Bronchial epithelial cell (primary cell): ENCODE data around the gene NPPA. TPM values are rescaled to one million over a fixed set of nuclear protein-coding genes. Genes with fewer than 3 reads are reported as not detected.

ENCODE experiments used
- DNase-seq: peaks from one replicate; pipeline ENCODE4 v3.0.0-alpha.2; 2010; ENCODE audit warnings: low read depth
- FAIRE-seq: peaks from 2 replicates; lab custom pipeline; 2011; peaks lifted over from hg19 to GRCh38; lab: Jason Lieb, UNC
- H3K27me3 ChIP-seq: 2 replicates; pipeline ENCODE4 v1.5.1; 2011; ENCODE audit warnings: low read length; ENCODE audit not compliant: control insufficient read depth, insufficient read depth
- H3K36me3 ChIP-seq: 2 replicates; pipeline ENCODE4 v1.5.1; 2011; ENCODE audit warnings: low read length; ENCODE audit not compliant: control insufficient read depth, insufficient read depth
- H3K4me3 ChIP-seq: 2 replicates; pipeline ENCODE4 v1.5.1; 2011; ENCODE audit warnings: mild to moderate bottlenecking, low read depth, low read length, control low read depth
- CTCF ChIP-seq: IDR thresholded peaks from 2 replicates; pipeline ENCODE4 v1.5.1; 2011; ENCODE audit warnings: mild to moderate bottlenecking, moderate library complexity, low read length, control low read depth, inconsistent platforms; ENCODE audit not compliant: insufficient read depth, severe bottlenecking
- total RNA-seq: library from RNA; depleted of rRNA; stranded (reverse); fragments of >200 nt; gene quantifications from 2 replicates; pipeline ENCODE4 v1.2.1, GENCODE V29; 2014

NPPA gene
- total RNA-seq, 1 donor from 2014 or later: not detected

GRCh38 chr1:11880911-11881748 is 33.5 kb upstream of the NPPA start:
- TF ChIP-seq CTCF: no peak
- Histone ChIP-seq H3K4me3 (no peak overlapping the region), H3K36me3 (no peaks in the 10 kb centered on the region), H3K27me3 (no peaks in the 10 kb centered on the region)
- no peak for DNase-seq
- FAIRE-seq: no peak

- Histone ChIP-seq H3K36me3 (no peaks in the 10 kb centered on the region), H3K27me3 (no peaks in the 10 kb centered on the region), H3K4me3 (no peak overlapping the region)
- no peak for DNase-seq
- no peak for FAIRE-seq
- TF ChIP-seq CTCF: no peak
These were observed 32.6 kb upstream of the NPPA start for GRCh38 chr1:11880181-11880575.

- DNase-seq (no peak), FAIRE-seq (no peak)
- no peaks in the 10 kb centered on the region for H3K36me3 ChIP-seq
- no peak for TF ChIP-seq CTCF
- H3K4me3 ChIP-seq: no peak overlapping the region
- H3K27me3 ChIP-seq: no peaks in the 10 kb centered on the region
These were observed 32.0 kb upstream of the NPPA start for GRCh38 chr1:11879311-11880180.

- Histone ChIP-seq H3K27me3 (no peaks in the 10 kb centered on the region), H3K4me3 (no peak overlapping the region), H3K36me3 (no peaks in the 10 kb centered on the region)
- DNase-seq: no peak
- FAIRE-seq: no peak
- no peak for TF ChIP-seq CTCF
These were observed 31.3 kb upstream of the NPPA start for GRCh38 chr1:11878891-11879190.

- no peaks in the 10 kb centered on the region for H3K36me3 ChIP-seq
- DNase-seq: no peak
- TF ChIP-seq CTCF: no peak
- no peaks in the 10 kb centered on the region for H3K27me3 ChIP-seq
- no peak for FAIRE-seq
- no peak overlapping the region for H3K4me3 ChIP-seq
These were observed 30.7 kb upstream of the NPPA start for GRCh38 chr1:11878081-11878890.
